ENCODE results near the gene BTBD6.

DNA sequence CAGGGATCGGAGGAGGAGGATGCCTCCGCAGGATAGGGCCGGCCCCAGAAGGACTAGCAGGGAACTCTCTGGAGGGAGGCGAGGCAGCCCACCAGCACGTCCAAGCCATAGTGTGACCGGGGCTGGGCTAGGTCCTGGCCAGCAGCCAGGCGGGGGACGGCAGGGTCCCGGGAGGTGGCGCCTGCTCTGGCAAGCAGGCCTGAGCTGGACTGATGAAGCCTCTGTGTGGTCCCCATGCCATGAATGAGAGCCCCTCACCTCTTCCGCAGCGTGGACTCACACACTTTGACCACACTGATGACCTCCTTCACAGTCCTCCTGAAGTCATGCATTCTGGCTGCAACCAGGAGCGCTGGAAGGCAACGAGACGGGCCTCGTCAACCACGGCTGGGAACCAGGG is 19.8 kb upstream of the BTBD6 start:
- TF ChIP-seq, protein P1, sequence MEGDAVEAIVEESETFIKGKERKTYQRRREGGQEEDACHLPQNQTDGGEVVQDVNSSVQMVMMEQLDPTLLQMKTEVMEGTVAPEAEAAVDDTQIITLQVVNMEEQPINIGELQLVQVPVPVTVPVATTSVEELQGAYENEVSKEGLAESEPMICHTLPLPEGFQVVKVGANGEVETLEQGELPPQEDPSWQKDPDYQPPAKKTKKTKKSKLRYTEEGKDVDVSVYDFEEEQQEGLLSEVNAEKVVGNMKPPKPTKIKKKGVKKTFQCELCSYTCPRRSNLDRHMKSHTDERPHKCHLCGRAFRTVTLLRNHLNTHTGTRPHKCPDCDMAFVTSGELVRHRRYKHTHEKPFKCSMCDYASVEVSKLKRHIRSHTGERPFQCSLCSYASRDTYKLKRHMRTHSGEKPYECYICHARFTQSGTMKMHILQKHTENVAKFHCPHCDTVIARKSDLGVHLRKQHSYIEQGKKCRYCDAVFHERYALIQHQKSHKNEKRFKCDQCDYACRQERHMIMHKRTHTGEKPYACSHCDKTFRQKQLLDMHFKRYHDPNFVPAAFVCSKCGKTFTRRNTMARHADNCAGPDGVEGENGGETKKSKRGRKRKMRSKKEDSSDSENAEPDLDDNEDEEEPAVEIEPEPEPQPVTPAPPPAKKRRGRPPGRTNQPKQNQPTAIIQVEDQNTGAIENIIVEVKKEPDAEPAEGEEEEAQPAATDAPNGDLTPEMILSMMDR (IDR thresholded peaks at IDR 0.05): no peak
- no peak for TF ChIP-seq POLR2A (IDR thresholded peaks at IDR 0.05)
